Measurements from ENCODE around the gene CHRNB1. TPM values are rescaled to one million over a fixed set of nuclear protein-coding genes. Genes with fewer than 3 reads are reported as not detected.

The CHRNB1 gene
- polyA plus RNA-seq, 1 donor from 2014 or later = 13.8 TPM

- peaks cover 6% of the 10 kb centered on the region for H3K27me3 Mint-ChIP-seq
- peaks cover 3 to 12% (median 5%) of the 10 kb centered on the region in 3 donors for H3K4me1 Mint-ChIP-seq
- no peaks in the 10 kb centered on the region for H3K9me3 Mint-ChIP-seq
- no peak overlapping the region for H3K27ac Mint-ChIP-seq
- H3K36me3 Mint-ChIP-seq = no peaks in the 10 kb centered on the region
- H3K4me3 Mint-ChIP-seq = no peak overlapping the region
Measured at GRCh38 chr17:7408252-7408727, 36.6 kb upstream of the CHRNB1 start.

- Mint-ChIP-seq H3K9me3 (no peaks in the 10 kb centered on the region), H3K27ac (no peak overlapping the region), H3K4me3 (peak overlapping the region in 1 of 4 donors; percentile 5), H3K36me3 (no peaks in the 10 kb centered on the region), H3K27me3 (peaks cover 6% of the 10 kb centered on the region), H3K4me1 (peaks cover 2 to 10% (median 4%) of the 10 kb centered on the region in 3 donors)
Measured at GRCh38 chr17:7408863-7409262, 36.0 kb upstream of the CHRNB1 start.

GRCh38 chr17:7409716-7410115 is 35.1 kb upstream of the CHRNB1 start:
- H3K27ac Mint-ChIP-seq = peak overlapping the region in 1 of 3 donors; percentile 84
- H3K27me3 Mint-ChIP-seq = peaks cover 6% of the 10 kb centered on the region
- H3K9me3 Mint-ChIP-seq = no peaks in the 10 kb centered on the region
- no peaks in the 10 kb centered on the region for H3K36me3 Mint-ChIP-seq
- peak overlapping the region in 1 of 4 donors; percentile 5 for H3K4me3 Mint-ChIP-seq
- peaks cover 0 to 6% (median 2%) of the 10 kb centered on the region in 3 donors for H3K4me1 Mint-ChIP-seq

GRCh38 chr17:7410634-7411426 is 34.0 kb upstream of the CHRNB1 start:
- no peaks in the 10 kb centered on the region for H3K9me3 Mint-ChIP-seq
- H3K27me3 Mint-ChIP-seq = peaks cover 3% of the 10 kb centered on the region
- peaks cover 0 to 4% (median 2%) of the 10 kb centered on the region in 3 donors for H3K4me1 Mint-ChIP-seq
- H3K36me3 Mint-ChIP-seq = no peaks in the 10 kb centered on the region
- peak overlapping the region in 1 of 4 donors; percentile 74 for H3K4me3 Mint-ChIP-seq
- H3K27ac Mint-ChIP-seq = no peak overlapping the region

GRCh38 chr17:7411427-7411750 is 33.5 kb upstream of the CHRNB1 start:
- H3K27me3 Mint-ChIP-seq = peaks cover 3% of the 10 kb centered on the region
- no peaks in the 10 kb centered on the region for H3K36me3 Mint-ChIP-seq
- no peaks in the 10 kb centered on the region for H3K9me3 Mint-ChIP-seq
- H3K4me1 Mint-ChIP-seq = peaks cover 0 to 2% (median 0%) of the 10 kb centered on the region in 3 donors
- H3K4me3 Mint-ChIP-seq = no peak overlapping the region
- no peak overlapping the region for H3K27ac Mint-ChIP-seq

- Mint-ChIP-seq H3K27ac (no peak overlapping the region), H3K4me3 (no peak overlapping the region), H3K36me3 (no peaks in the 10 kb centered on the region), H3K27me3 (peaks cover 3% of the 10 kb centered on the region), H3K9me3 (no peaks in the 10 kb centered on the region), H3K4me1 (no peaks in the 10 kb centered on the region)
Measured at GRCh38 chr17:7413346-7413985, 31.4 kb upstream of the CHRNB1 start.

- H3K27me3 Mint-ChIP-seq = peaks cover 6% of the 10 kb centered on the region
- no peaks in the 10 kb centered on the region for H3K36me3 Mint-ChIP-seq
- H3K4me3 Mint-ChIP-seq = no peak overlapping the region
- H3K9me3 Mint-ChIP-seq = no peaks in the 10 kb centered on the region
- H3K4me1 Mint-ChIP-seq = no peaks in the 10 kb centered on the region
- peak overlapping the region in 1 of 3 donors; percentile 62 for H3K27ac Mint-ChIP-seq
Measured at GRCh38 chr17:7414837-7415236, 30.0 kb upstream of the CHRNB1 start.

- Mint-ChIP-seq H3K4me1 (no peaks in the 10 kb centered on the region), H3K27ac (no peak overlapping the region), H3K27me3 (peaks cover 7% of the 10 kb centered on the region), H3K9me3 (no peaks in the 10 kb centered on the region), H3K36me3 (no peaks in the 10 kb centered on the region), H3K4me3 (no peak overlapping the region)
Measured at GRCh38 chr17:7415784-7416183, 29.1 kb upstream of the CHRNB1 start.

- H3K9me3 Mint-ChIP-seq = no peaks in the 10 kb centered on the region
- H3K27me3 Mint-ChIP-seq = peaks cover 7% of the 10 kb centered on the region
- H3K4me1 Mint-ChIP-seq = no peaks in the 10 kb centered on the region
- H3K27ac Mint-ChIP-seq = peak overlapping the region in 1 of 3 donors; percentile 75
- H3K36me3 Mint-ChIP-seq = no peaks in the 10 kb centered on the region
- no peak overlapping the region for H3K4me3 Mint-ChIP-seq
Measured at GRCh38 chr17:7416323-7416722, 28.5 kb upstream of the CHRNB1 start.

GRCh38 chr17:7417056-7417655 is 27.7 kb upstream of the CHRNB1 start:
- Mint-ChIP-seq H3K36me3 (no peaks in the 10 kb centered on the region), H3K4me3 (no peak overlapping the region), H3K27ac (no peak overlapping the region), H3K4me1 (no peaks in the 10 kb centered on the region), H3K27me3 (peaks cover 7% of the 10 kb centered on the region), H3K9me3 (no peaks in the 10 kb centered on the region)

- peaks cover 7% of the 10 kb centered on the region for H3K27me3 Mint-ChIP-seq
- H3K36me3 Mint-ChIP-seq = no peaks in the 10 kb centered on the region
- H3K27ac Mint-ChIP-seq = no peak overlapping the region
- H3K4me3 Mint-ChIP-seq = no peak overlapping the region
- no peaks in the 10 kb centered on the region for H3K4me1 Mint-ChIP-seq
- no peaks in the 10 kb centered on the region for H3K9me3 Mint-ChIP-seq
Measured at GRCh38 chr17:7418472-7419152, 26.2 kb upstream of the CHRNB1 start.

- no peaks in the 10 kb centered on the region for H3K9me3 Mint-ChIP-seq
- H3K27ac Mint-ChIP-seq = no peak within 1 kb of the TSS
- no peaks in the 10 kb centered on the region for H3K4me1 Mint-ChIP-seq
- H3K4me3 Mint-ChIP-seq = no peak within 1 kb of the TSS
- H3K36me3 Mint-ChIP-seq = no peaks in the 10 kb centered on the region
- H3K27me3 Mint-ChIP-seq = peaks cover 7% of the 10 kb centered on the region
Measured at GRCh38 chr17:7419819-7420610, 24.8 kb upstream of the CHRNB1 start, which contains the start of gene SPEM1. TSS of gene SPEM1 (plus strand) at chr17:7420324. CDS start at chr17:7420385, 61 bp downstream.

GRCh38 chr17:7421186-7421585 is 23.7 kb upstream of the CHRNB1 start:
- H3K4me1 Mint-ChIP-seq = no peaks in the 10 kb centered on the region
- H3K4me3 Mint-ChIP-seq = no peak overlapping the region
- peaks cover 9% of the 10 kb centered on the region for H3K27me3 Mint-ChIP-seq
- no peak overlapping the region for H3K27ac Mint-ChIP-seq
- H3K9me3 Mint-ChIP-seq = no peaks in the 10 kb centered on the region
- no peaks in the 10 kb centered on the region for H3K36me3 Mint-ChIP-seq

GRCh38 chr17:7423679-7424078 is 21.2 kb upstream of the CHRNB1 start:
- no peak overlapping the region for H3K27ac Mint-ChIP-seq
- peaks cover 10% of the 10 kb centered on the region for H3K27me3 Mint-ChIP-seq
- no peaks in the 10 kb centered on the region for H3K9me3 Mint-ChIP-seq
- no peak overlapping the region for H3K4me3 Mint-ChIP-seq
- no peaks in the 10 kb centered on the region for H3K4me1 Mint-ChIP-seq
- no peaks in the 10 kb centered on the region for H3K36me3 Mint-ChIP-seq

All from IgD-negative memory B cell (primary cell).